ENCODE results near the gene PEX6.

GRCh38 chr6:42932412-42932811 lies 46.6 kb downstream of the PEX6 start:
- no peak for TF ChIP-seq POLR2A (IDR thresholded peaks at IDR 0.05; ENCODE audit: extremely low read depth, insufficient read length)
- TF ChIP-seq CTCF (IDR thresholded peaks at IDR 0.05; ENCODE audit: low read depth, low read length) = no peak

Data from NB4 (cell line).